ENCODE data around the gene ACE. TPM values are rescaled to one million over a fixed set of nuclear protein-coding genes. Genes with fewer than 3 reads are reported as not detected.
A peak's percentile ranks its signal among the peaks of the same experiment; 100 is the strongest.

ACE gene
- total and polyA plus RNA-seq, 4 donors: 5.5 to 87.3 (median 35.3) TPM

- 72 to 82% methylated on average over 9 of the region's 9 CpGs for WGBS, 2 donors
- no peak for TF ChIP-seq CTCF (IDR thresholded peaks at IDR 0.05; ENCODE audit: control extremely low read depth, extremely low read depth)
These were observed 21.9 kb downstream of the ACE start for GRCh38 chr17:63498626-63499195.

GRCh38 chr17:63500543-63501390 lies 23.9 kb downstream of the ACE start:
- TF ChIP-seq CTCF (IDR thresholded peaks at IDR 0.05; ENCODE audit: control extremely low read depth, extremely low read depth): no peak
- DNase-seq (no peak), ATAC-seq (ENCODE audit: insufficient read depth, low FRiP score) (no peak)
- Histone ChIP-seq H3K9me3 (ENCODE audit: control insufficient read depth in 4 of 4, insufficient read depth in 3 of 4, low read length in 3 of 4) (no peaks in the 10 kb centered on the region), H3K36me3 (ENCODE audit: control insufficient read depth in 4 of 4, insufficient read depth in 4 of 4, low read length in 4 of 4) (peaks cover 0 to 4% (median 0%) of the 10 kb centered on the region in 4 donors), H3K27ac (ENCODE audit: low read depth in 1 of 2, low read length in 1 of 2) (no peak overlapping the region), H3K4me3 (no peak overlapping the region), H3K4me1 (ENCODE audit: control insufficient read depth in 5 of 5, insufficient read depth in 5 of 5, low read length in 5 of 5) (peaks cover 0 to 17% (median 3%) of the 10 kb centered on the region in 5 donors), H3K27me3 (ENCODE audit: control insufficient read depth in 3 of 3, insufficient read depth in 3 of 3, low read length in 2 of 3) (peaks cover 0 to 4% (median 2%) of the 10 kb centered on the region in 3 donors), H3K9ac (ENCODE audit: insufficient read depth in 1 of 2, low read length in 2 of 2) (no peak overlapping the region)
- WGBS, 2 donors: 62 to 71% methylated on average over 14 of the region's 14 CpGs

More at GRCh38 chr17:63498626-63499195, 21.9 kb downstream of the ACE start:
- DNase-seq (peak in 2 of 3 donors; percentile 55 to 65), ATAC-seq (ENCODE audit: insufficient read depth, low FRiP score) (no peak)
- no peak overlapping the region for H3K4me3 ChIP-seq
- peaks cover 0 to 26% (median 3%) of the 10 kb centered on the region in 5 donors for H3K4me1 ChIP-seq (ENCODE audit: control insufficient read depth in 5 of 5, insufficient read depth in 5 of 5, low read length in 5 of 5)
- peaks cover 0 to 4% (median 0%) of the 10 kb centered on the region in 4 donors for H3K36me3 ChIP-seq (ENCODE audit: control insufficient read depth in 4 of 4, insufficient read depth in 4 of 4, low read length in 4 of 4)
- H3K27ac ChIP-seq (ENCODE audit: low read depth in 1 of 2, low read length in 1 of 2): peak overlapping the region in 1 of 2 donors; percentile 61
- no peak overlapping the region for H3K9ac ChIP-seq (ENCODE audit: insufficient read depth in 1 of 2, low read length in 2 of 2)
- peaks cover 0 to 4% (median 2%) of the 10 kb centered on the region in 3 donors for H3K27me3 ChIP-seq (ENCODE audit: control insufficient read depth in 3 of 3, insufficient read depth in 3 of 3, low read length in 2 of 3)
- H3K9me3 ChIP-seq (ENCODE audit: control insufficient read depth in 4 of 4, insufficient read depth in 3 of 4, low read length in 3 of 4): no peaks in the 10 kb centered on the region

GRCh38 chr17:63503341-63503705 lies 26.5 kb downstream of the ACE start:
- Histone ChIP-seq H3K4me3 (no peak overlapping the region), H3K9me3 (ENCODE audit: control insufficient read depth in 4 of 4, insufficient read depth in 3 of 4, low read length in 3 of 4) (peaks cover 0 to 3% (median 0%) of the 10 kb centered on the region in 4 donors), H3K36me3 (ENCODE audit: control insufficient read depth in 4 of 4, insufficient read depth in 4 of 4, low read length in 4 of 4) (no peaks in the 10 kb centered on the region), H3K27me3 (ENCODE audit: control insufficient read depth in 3 of 3, insufficient read depth in 3 of 3, low read length in 2 of 3) (peaks cover 0 to 4% (median 2%) of the 10 kb centered on the region in 3 donors), H3K9ac (ENCODE audit: insufficient read depth in 1 of 2, low read length in 2 of 2) (no peak overlapping the region), H3K4me1 (ENCODE audit: control insufficient read depth in 5 of 5, insufficient read depth in 5 of 5, low read length in 5 of 5) (peaks cover 0 to 5% (median 2%) of the 10 kb centered on the region in 5 donors), H3K27ac (ENCODE audit: low read depth in 1 of 2, low read length in 1 of 2) (no peak overlapping the region)
- no peak for TF ChIP-seq CTCF (IDR thresholded peaks at IDR 0.05; ENCODE audit: control extremely low read depth, extremely low read depth)
- WGBS, 2 donors: 68 to 86% methylated on average over 8 of the region's 8 CpGs
- peak in 2 of 3 donors; percentile 44 to 69 for DNase-seq
- ATAC-seq (ENCODE audit: insufficient read depth, low FRiP score): no peak
